ENCODE results near the gene PAQR8.

DNA sequence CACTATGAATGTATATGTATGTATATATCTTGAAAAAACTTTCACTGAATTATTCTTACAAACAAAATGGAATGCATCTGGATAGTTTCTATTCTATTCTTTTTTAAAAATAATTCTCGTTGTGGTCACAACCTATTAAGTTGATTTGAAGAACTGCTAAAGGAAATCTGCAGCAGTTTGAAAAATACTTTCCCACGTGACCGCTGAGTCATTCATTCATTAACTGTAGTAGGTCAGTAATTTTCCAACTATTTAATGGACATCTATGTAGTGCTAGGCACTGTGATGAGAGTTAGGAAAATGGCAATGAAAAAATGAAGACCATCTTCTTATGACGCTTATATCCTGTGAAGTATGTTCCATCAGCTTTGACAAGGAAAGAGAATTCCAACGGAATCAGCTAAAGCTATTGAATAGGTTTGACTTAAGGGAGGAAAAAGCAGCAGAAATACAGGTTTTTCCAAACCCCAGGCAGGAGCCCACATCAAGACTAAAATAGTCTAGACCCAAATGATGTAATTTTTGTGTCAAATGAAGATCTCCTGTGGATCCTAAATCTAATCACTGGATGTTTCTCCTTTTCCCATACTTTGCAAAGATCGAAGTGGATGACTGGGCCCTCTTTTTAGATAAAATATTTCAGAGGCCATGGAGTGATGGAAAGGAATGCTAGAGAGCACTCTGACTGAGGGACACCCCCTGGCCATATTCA, 54.1 kb downstream of the PAQR8 start:
- TF ChIP-seq, protein P1, sequence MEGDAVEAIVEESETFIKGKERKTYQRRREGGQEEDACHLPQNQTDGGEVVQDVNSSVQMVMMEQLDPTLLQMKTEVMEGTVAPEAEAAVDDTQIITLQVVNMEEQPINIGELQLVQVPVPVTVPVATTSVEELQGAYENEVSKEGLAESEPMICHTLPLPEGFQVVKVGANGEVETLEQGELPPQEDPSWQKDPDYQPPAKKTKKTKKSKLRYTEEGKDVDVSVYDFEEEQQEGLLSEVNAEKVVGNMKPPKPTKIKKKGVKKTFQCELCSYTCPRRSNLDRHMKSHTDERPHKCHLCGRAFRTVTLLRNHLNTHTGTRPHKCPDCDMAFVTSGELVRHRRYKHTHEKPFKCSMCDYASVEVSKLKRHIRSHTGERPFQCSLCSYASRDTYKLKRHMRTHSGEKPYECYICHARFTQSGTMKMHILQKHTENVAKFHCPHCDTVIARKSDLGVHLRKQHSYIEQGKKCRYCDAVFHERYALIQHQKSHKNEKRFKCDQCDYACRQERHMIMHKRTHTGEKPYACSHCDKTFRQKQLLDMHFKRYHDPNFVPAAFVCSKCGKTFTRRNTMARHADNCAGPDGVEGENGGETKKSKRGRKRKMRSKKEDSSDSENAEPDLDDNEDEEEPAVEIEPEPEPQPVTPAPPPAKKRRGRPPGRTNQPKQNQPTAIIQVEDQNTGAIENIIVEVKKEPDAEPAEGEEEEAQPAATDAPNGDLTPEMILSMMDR (IDR thresholded peaks at IDR 0.05; ENCODE audit: insufficient read depth, low read length, poor library complexity, severe bottlenecking) = no peak
- no peak for TF ChIP-seq EZH2phosphoT487 (conservative IDR thresholded peaks at IDR 0.05; ENCODE audit: low read length)
